WTC11 (cell line): ENCODE data around the gene SLC35F1.

Source experiments
- CREM ChIP-seq: sonication (generic); formaldehyde crosslinking; IDR thresholded peaks from 2 replicates; pipeline ENCODE4 v1.8.1; 2022; ENCODE audit warnings: mild to moderate bottlenecking, missing genetic modification reagents, moderate library complexity
- SP1 ChIP-seq: sonication (generic); formaldehyde crosslinking; conservative IDR thresholded peaks from 2 replicates; pipeline ENCODE4 v1.8.1; 2022; ENCODE audit warnings: missing genetic modification reagents
- TF ChIP-seq, protein P1 (sequence below): fragments of 200-600 bp; IDR thresholded peaks from 2 replicates; pipeline ENCODE4 v1.8.0; 2022; ENCODE audit warnings: antibody characterized with exemption
- TF ChIP-seq, protein P2 (sequence below): sonication (generic); formaldehyde crosslinking; IDR thresholded peaks from 2 replicates; pipeline ENCODE4 v1.8.1; 2022; ENCODE audit warnings: mild to moderate bottlenecking, moderate library complexity, missing genetic modification reagents

DNA sequence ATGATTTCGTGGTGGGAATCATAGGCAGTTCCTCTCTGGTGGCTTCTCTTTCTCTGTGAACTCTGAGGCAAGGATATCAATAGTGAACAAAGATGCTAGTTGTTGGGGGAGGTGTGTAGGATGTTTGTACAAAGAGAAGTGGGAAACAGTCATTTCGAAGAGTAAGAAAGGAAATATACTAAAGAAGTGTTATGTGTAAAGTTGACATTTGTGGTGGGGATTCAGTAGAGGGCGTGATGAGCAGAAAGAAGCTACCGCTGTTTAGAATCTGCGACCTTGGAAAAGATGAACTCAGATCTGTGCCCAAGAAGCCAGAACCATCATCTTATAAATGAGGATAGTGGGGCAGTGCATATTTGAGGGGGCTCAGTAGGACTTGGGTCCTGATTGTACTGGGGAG is 11.4 kb downstream of the SLC35F1 start:
- TF ChIP-seq, protein P1, sequence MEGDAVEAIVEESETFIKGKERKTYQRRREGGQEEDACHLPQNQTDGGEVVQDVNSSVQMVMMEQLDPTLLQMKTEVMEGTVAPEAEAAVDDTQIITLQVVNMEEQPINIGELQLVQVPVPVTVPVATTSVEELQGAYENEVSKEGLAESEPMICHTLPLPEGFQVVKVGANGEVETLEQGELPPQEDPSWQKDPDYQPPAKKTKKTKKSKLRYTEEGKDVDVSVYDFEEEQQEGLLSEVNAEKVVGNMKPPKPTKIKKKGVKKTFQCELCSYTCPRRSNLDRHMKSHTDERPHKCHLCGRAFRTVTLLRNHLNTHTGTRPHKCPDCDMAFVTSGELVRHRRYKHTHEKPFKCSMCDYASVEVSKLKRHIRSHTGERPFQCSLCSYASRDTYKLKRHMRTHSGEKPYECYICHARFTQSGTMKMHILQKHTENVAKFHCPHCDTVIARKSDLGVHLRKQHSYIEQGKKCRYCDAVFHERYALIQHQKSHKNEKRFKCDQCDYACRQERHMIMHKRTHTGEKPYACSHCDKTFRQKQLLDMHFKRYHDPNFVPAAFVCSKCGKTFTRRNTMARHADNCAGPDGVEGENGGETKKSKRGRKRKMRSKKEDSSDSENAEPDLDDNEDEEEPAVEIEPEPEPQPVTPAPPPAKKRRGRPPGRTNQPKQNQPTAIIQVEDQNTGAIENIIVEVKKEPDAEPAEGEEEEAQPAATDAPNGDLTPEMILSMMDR, result no peak
- TF ChIP-seq SP1 (CRISPR knock-in tag) (no peak), CREM (CRISPR knock-in tag) (no peak)
- TF ChIP-seq, protein P2, sequence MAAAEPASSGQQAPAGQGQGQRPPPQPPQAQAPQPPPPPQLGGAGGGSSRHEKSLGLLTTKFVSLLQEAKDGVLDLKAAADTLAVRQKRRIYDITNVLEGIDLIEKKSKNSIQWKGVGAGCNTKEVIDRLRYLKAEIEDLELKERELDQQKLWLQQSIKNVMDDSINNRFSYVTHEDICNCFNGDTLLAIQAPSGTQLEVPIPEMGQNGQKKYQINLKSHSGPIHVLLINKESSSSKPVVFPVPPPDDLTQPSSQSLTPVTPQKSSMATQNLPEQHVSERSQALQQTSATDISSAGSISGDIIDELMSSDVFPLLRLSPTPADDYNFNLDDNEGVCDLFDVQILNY (CRISPR knock-in tag), result no peak
